ENCODE results near the gene JAZF1.

JAZF1 gene

GRCh38 chr7:27992097-27992496 lies 188.5 kb downstream of the JAZF1 start:
- in situ Hi-C loops (cut with HindIII; ENCODE audit: low sequenced_read_pairs), result no loop called here

- in situ Hi-C loops (cut with HindIII; ENCODE audit: low sequenced_read_pairs), result no loop called here
These were observed 189.5 kb downstream of the JAZF1 start for GRCh38 chr7:27991006-27991528.

DNA sequence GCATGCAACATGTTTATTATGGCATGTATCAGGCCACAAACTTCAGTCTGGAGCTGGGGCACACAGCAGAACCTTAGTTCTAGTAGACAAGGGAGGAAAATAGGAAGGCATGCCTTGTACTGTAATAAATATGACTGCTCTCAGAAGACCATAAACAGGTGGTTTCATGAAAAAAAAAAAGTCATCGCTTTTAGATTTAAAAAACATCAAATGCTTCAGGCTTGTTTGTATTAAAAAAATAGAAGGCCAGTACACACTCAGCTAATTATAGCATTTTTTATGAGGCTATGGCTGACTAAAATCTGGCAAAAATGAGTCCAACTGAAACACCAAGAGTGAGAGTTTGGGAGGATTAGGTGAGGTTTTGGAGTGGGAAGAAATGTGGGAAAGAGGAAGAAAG lies 204.1 kb downstream of the JAZF1 start:
- in situ Hi-C loops (cut with HindIII; ENCODE audit: low sequenced_read_pairs), result no loop called here

DNA sequence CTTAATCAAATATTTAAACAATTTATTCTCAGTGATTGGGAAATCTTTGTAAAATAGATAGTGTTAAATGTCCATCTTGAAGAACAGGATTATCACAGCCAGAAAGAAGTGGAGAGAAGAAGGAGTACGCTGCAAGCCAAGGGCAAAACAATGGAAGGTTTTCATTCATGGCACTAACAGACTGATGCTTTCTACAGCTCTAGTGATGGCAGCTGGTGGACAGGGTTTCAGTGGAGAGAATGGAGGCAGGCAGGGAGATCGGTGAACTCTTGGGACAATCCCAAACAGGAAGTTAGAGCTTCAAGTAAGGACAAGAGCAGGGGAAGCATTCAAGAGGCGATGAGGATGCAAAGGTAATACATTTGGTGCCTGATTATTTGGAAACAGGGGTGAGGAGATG lies 207.0 kb downstream of the JAZF1 start:
- in situ Hi-C loops (cut with HindIII; ENCODE audit: low sequenced_read_pairs), result no loop called here

GRCh38 chr7:27972276-27972675 lies 208.3 kb downstream of the JAZF1 start:
- in situ Hi-C loops (cut with HindIII; ENCODE audit: low sequenced_read_pairs), result no loop called here

- in situ Hi-C loops (cut with HindIII; ENCODE audit: low sequenced_read_pairs), result no loop called here
These were observed 209.3 kb downstream of the JAZF1 start for GRCh38 chr7:27971171-27971812.

DNA sequence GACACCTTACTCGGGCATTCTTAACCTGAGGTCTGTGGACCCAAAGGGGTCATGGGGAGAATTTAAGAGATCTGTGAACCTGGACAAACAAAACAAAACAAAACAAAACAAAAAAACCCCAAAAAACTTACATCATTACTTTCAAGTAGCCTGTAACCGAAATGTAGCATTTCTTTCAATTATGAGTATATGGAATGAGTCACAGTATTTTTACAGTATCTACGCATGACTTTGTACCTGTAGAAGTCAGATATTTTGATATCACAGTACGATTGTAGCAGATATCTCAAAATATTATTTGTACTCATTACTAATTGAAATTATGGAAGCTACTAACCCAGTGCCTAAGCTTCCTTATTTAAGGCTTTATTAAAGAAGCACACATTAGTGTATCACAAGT lies 210.2 kb downstream of the JAZF1 start:
- in situ Hi-C loops (cut with HindIII; ENCODE audit: low sequenced_read_pairs), result no loop called here

- in situ Hi-C loops (cut with HindIII; ENCODE audit: low sequenced_read_pairs), result no loop called here
These were observed 211.2 kb downstream of the JAZF1 start for GRCh38 chr7:27969346-27969745.

- in situ Hi-C loops (cut with HindIII; ENCODE audit: low sequenced_read_pairs), result no loop called here
These were observed 213.0 kb downstream of the JAZF1 start for GRCh38 chr7:27967639-27968038.

DNA sequence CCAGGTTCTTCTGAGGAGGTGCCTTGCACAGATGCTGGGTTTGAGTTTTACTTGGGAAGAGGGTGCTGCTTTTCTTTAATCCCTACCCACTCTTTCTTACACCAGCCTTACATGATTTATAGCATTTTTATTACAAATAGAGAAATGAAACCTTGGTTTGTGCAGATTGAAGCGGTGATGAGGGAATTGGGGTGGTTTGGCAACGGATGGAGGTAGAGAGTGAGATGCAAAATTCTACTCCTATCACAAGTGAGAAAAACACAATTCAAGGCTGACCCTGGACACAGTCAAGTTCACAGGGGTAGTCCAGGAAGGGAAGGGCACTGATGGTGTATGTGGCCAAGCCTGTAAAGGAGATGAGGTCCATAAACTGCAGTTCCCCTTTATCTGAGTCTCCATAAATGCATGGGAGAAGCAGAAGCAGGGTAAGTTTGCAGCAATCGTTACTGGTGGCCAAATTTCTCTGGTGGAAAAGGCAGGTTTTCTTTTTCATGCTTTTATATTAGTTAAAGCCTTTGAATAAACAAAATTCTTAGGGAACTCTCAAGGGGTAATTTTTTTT lies 214.3 kb downstream of the JAZF1 start:
- in situ Hi-C loops (cut with HindIII; ENCODE audit: low sequenced_read_pairs), result no loop called here

- in situ Hi-C loops (cut with HindIII; ENCODE audit: low sequenced_read_pairs), result no loop called here
These were observed 214.9 kb downstream of the JAZF1 start for GRCh38 chr7:27965650-27966049.

DNA sequence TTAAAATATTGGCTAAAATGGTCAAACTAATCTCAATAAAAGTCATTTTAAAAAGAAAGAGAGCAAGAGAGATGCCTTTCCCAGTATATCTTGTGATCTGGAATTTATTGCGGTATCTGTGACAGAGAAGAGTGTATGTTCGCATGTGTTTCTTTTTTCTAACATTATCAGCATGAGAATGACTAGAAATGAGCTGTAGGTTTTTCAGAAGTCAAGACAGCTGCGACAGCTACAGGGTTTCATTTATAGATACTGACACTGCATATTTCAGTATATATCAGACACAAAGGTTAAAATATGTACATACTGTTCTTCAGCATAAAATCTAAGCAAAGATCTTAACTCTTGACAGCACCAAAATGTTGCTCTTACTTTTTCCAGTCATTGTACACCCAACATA lies 215.8 kb downstream of the JAZF1 start:
- in situ Hi-C loops (cut with HindIII; ENCODE audit: low sequenced_read_pairs), result loop anchor here (5.0 kb wide), 1 partner anchor 58 kb away; no protein-coding TSS in a partner anchor

DNA sequence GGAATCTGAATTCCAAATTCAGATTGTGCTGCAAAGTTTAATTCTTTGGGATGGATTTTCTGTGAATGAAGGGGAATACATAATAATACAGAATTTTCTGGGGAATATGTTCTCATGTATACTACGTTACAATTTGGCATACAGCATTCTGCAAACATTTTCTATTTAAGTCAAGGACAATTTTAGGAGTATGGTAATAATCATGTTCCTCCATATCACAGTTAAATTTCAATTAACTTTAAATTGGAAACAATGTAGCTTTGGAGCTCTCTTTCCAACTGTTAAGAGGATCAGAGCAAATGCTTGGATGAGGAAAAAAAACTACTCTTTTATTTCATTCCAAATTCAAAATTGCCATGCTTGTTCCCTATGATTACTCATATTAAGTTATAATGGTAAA lies 217.5 kb downstream of the JAZF1 start:
- in situ Hi-C loops (cut with HindIII; ENCODE audit: low sequenced_read_pairs), result loop anchor here (5.0 kb wide), 1 partner anchor 56 kb away; no protein-coding TSS in a partner anchor

- in situ Hi-C loops (cut with HindIII; ENCODE audit: low sequenced_read_pairs), result loop anchor here (5.0 kb wide), 1 partner anchor 55 kb away; no protein-coding TSS in a partner anchor
These were observed 218.3 kb downstream of the JAZF1 start for GRCh38 chr7:27962273-27962672.

GRCh38 chr7:27961255-27961654 lies 219.3 kb downstream of the JAZF1 start:
- in situ Hi-C loops (cut with HindIII; ENCODE audit: low sequenced_read_pairs), result loop anchor here (5.0 kb wide), 1 partner anchor 54 kb away; no protein-coding TSS in a partner anchor

- in situ Hi-C loops (cut with HindIII; ENCODE audit: low sequenced_read_pairs), result loop anchor here (5.0 kb wide), 1 partner anchor 53 kb away; no protein-coding TSS in a partner anchor
These were observed 220.2 kb downstream of the JAZF1 start for GRCh38 chr7:27960415-27960814.

DNA sequence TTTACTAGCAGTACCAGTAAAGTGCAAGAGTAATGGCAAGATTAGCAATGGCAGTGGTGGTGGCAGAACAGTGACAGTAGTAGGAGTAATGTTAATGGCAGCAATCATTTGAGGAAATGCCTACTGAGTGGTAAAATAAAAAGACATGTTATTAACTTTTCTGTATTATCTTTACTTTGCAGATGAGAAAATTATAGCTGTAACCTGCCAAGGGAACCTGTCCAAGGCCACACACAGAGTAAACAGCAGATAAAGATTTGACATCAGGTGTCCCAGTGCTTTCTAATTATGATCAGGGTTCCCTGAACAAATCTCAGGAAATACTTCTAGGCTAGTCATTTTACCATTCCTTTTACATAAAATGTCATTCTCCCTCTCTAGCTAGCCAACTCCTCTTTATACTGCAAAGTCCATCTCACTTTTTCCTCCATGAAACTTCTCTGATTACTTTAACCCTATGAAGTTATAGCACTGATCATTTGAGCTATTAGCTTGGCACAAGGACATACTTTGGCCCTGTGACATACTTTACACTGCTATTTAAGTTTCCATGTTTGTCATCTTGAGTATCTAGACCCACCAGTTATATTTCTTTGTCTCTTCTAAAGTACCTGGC lies 221.6 kb downstream of the JAZF1 start:
- in situ Hi-C loops (cut with HindIII; ENCODE audit: low sequenced_read_pairs), result no loop called here

DNA sequence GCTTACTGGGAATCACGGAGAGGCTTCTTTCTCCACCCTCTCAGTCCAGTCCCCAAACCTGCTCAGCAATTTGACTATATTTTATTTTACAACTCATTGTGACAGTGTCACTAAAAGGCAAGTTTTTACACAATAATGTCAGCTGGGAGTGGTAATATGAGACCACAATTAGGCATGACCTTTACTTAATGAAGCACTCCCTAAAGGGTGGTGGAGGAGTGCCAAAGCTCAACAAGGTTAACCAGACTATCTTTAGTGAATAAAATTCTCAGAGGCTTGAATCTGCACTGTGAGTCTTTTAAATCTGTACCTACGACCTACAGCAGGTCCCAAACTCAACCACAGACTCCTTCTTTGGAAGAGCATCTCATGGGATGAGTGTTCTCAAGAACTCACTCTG lies 225.0 kb downstream of the JAZF1 start:
- in situ Hi-C loops (cut with HindIII; ENCODE audit: low sequenced_read_pairs), result no loop called here

GRCh38 chr7:27955011-27955410 lies 225.6 kb downstream of the JAZF1 start:
- in situ Hi-C loops (cut with HindIII; ENCODE audit: low sequenced_read_pairs), result no loop called here

DNA sequence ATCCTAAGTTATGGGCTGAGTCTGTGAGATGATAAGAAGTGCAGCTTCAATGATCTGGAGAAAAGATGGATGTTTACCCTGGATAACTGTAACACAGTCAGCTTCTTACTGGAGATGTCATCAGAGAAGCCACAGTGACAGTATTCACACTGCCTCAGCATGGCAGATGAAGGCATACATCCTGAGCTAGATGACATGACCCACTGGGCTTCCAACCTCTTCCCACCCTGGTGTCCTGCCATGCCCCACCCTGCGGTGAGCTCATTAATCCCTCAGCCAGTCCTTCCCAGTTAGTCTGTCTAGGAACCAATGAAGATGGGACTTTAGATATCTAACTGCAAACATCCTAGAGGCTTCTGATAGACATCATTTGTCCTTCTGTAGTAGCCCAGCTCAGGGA lies 226.8 kb downstream of the JAZF1 start:
- in situ Hi-C loops (cut with HindIII; ENCODE audit: low sequenced_read_pairs), result no loop called here

GRCh38 chr7:27953361-27953760 lies 227.2 kb downstream of the JAZF1 start:
- in situ Hi-C loops (cut with HindIII; ENCODE audit: low sequenced_read_pairs), result no loop called here

Measured in endothelial cell of hepatic sinusoid (primary cell).